SK-N-SH (cell line): ENCODE data around the gene GLIPR1L1.

ENCODE experiments used
- CTCF ChIP-seq: fragments of 200-600 bp; sonication (generic); IDR thresholded peaks from 2 replicates; pipeline ENCODE4 v1.6.1; 2017; ENCODE audit warnings: antibody characterized with exemption, mild to moderate bottlenecking, moderate library complexity
- EP300 ChIP-seq, 2 experiments: IDR thresholded peaks; 2 replicates each; pipeline versions ENCODE4 v1.4.0 to v1.6.1; 2012; ENCODE audit warnings: borderline replicate concordance in 1 of 2, low read depth in 1 of 2, low read length in 1 of 2
- FOXJ3 ChIP-seq: sonication (generic); formaldehyde crosslinking; IDR thresholded peaks from 2 replicates; pipeline ENCODE4 v1.5.1; 2020; ENCODE audit warnings: mild to moderate bottlenecking, missing genetic modification reagents
- FOXM1 ChIP-seq: IDR thresholded peaks from 2 replicates; pipeline ENCODE4 v1.4.0; 2012; ENCODE audit warnings: low read depth, mild to moderate bottlenecking
- MXI1 ChIP-seq: IDR thresholded peaks from 2 replicates; pipeline ENCODE4 v1.6.1; 2012; ENCODE audit warnings: mild to moderate bottlenecking, low read depth, low read length, improper control_type of control experiment
- PBX3 ChIP-seq: IDR thresholded peaks from 2 replicates; pipeline ENCODE4; 2012
- POLR2AphosphoS5 ChIP-seq: IDR thresholded peaks from 2 replicates; pipeline ENCODE4 v1.6.1; 2012; ENCODE audit warnings: low read depth, low read length
- RFX5 ChIP-seq: IDR thresholded peaks from 2 replicates; pipeline ENCODE4 v1.6.1; 2012; ENCODE audit warnings: mild to moderate bottlenecking, improper control_type of control experiment, low read length
- YY1 ChIP-seq: IDR thresholded peaks from 2 replicates; pipeline ENCODE4 v1.4.0; 2012; ENCODE audit warnings: low read depth, mild to moderate bottlenecking
- TF ChIP-seq, protein P1 (sequence below): IDR thresholded peaks from 2 replicates; pipeline ENCODE4 v1.4.0; 2012; ENCODE audit warnings: low read depth, borderline replicate concordance
- TF ChIP-seq, protein P2 (sequence below): IDR thresholded peaks from 2 replicates; pipeline ENCODE4 v1.4.0; 2012; ENCODE audit warnings: low read depth, borderline replicate concordance
- TF ChIP-seq, protein P3 (sequence below): IDR thresholded peaks from 2 replicates; pipeline ENCODE4 v1.4.0; 2012; ENCODE audit warnings: low read depth

- TF ChIP-seq CTCF = no peak
- TF ChIP-seq FOXJ3 = no peak
- TF ChIP-seq, protein P1, sequence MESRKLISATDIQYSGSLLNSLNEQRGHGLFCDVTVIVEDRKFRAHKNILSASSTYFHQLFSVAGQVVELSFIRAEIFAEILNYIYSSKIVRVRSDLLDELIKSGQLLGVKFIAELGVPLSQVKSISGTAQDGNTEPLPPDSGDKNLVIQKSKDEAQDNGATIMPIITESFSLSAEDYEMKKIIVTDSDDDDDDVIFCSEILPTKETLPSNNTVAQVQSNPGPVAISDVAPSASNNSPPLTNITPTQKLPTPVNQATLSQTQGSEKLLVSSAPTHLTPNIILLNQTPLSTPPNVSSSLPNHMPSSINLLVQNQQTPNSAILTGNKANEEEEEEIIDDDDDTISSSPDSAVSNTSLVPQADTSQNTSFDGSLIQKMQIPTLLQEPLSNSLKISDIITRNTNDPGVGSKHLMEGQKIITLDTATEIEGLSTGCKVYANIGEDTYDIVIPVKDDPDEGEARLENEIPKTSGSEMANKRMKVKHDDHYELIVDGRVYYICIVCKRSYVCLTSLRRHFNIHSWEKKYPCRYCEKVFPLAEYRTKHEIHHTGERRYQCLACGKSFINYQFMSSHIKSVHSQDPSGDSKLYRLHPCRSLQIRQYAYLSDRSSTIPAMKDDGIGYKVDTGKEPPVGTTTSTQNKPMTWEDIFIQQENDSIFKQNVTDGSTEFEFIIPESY = no peak
- TF ChIP-seq, protein P2, sequence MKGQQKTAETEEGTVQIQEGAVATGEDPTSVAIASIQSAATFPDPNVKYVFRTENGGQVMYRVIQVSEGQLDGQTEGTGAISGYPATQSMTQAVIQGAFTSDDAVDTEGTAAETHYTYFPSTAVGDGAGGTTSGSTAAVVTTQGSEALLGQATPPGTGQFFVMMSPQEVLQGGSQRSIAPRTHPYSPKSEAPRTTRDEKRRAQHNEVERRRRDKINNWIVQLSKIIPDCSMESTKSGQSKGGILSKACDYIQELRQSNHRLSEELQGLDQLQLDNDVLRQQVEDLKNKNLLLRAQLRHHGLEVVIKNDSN = no peak
- TF ChIP-seq YY1 = no peak
- TF ChIP-seq RFX5 = no peak
- no peak for TF ChIP-seq MXI1
- no peak for TF ChIP-seq PBX3
- TF ChIP-seq EP300 (IDR thresholded peaks at IDR 0.05; ENCODE audit: borderline replicate concordance in 1 of 2, low read depth in 1 of 2, low read length in 1 of 2) = no peak
- TF ChIP-seq POLR2AphosphoS5 = no peak
- TF ChIP-seq FOXM1 = no peak
- TF ChIP-seq, protein P3, sequence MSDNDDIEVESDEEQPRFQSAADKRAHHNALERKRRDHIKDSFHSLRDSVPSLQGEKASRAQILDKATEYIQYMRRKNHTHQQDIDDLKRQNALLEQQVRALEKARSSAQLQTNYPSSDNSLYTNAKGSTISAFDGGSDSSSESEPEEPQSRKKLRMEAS = no peak
Observed at GRCh38 chr12:75308279-75308678, 26.2 kb upstream of the GLIPR1L1 start.
